Renal cortical epithelial cell (primary cell): ENCODE measurements around the gene P2RY6. TPM values are rescaled to one million over a fixed set of nuclear protein-coding genes. Genes with fewer than 3 reads are reported as not detected.

Experiments used
- DNase-seq: peaks from one replicate; pipeline ENCODE4 v3.0.0-alpha.2; 2011; ENCODE audit warnings: low read depth
- total RNA-seq: library from RNA; depleted of rRNA; stranded (reverse); fragments of >200 nt; gene quantifications from 2 replicates; pipeline ENCODE4 v1.2.3, GENCODE V29; 2014

P2RY6 gene
- total RNA-seq, 1 donor from 2014 or later, result 10.9 TPM

DNA sequence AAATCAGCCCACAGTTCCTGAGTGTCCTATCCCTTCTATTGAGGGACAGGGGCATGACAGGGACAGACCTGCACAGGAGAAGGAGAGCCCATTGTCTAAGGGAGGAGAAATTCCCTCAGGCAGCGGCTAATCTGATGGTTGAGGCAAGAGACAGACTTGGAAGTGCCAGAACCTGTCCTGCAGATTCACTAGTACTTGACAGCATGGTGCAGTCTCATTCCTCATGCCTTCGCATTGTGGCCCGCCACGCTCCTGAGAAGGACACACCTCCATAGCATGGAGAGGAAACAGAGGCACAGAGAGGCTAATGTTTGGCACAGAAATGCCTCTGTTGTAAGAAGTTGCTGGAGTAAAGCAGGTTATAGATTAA lies 3.2 kb downstream of the P2RY6 start:
- no peak for DNase-seq

DNA sequence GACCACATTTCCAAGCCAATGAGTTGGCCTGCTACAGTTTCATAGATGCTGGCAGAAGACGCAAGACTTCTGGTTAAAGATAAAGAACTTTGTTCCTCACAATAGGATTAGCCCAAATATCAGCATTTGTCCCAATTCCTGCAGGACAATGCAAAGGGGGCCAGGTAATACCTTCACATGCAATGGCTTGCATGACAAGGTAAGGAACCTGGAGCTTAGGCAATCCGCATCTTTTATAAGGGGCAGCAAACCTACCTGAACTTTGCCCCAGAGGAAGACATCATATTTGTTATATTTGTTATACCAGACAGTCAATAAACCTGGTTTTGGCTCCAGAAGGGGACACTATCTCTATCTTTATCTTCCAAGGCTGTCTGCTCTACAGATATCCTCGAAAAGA lies 5.3 kb downstream of the P2RY6 start:
- DNase-seq, result no peak

DNA sequence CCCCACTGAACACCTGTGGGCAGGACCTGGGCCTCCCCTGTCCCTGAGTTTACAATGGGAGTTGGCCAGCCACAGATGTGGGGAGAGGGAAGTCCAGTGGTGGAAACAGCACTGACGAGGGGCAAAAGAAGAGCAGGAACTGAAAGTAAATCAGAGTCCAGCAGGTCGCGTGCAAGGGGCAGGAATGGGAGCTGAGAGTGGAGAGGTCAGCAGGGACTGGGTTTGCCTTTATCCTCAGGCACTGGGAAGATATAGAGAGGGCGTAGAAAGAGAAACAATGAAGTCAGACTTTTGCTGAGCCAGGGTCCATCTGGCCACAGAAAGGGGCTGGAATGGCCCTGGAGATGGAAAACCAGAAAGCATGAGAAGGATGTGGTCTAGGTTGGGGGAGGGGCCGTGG lies 8.5 kb downstream of the P2RY6 start:
- DNase-seq, result no peak

DNA sequence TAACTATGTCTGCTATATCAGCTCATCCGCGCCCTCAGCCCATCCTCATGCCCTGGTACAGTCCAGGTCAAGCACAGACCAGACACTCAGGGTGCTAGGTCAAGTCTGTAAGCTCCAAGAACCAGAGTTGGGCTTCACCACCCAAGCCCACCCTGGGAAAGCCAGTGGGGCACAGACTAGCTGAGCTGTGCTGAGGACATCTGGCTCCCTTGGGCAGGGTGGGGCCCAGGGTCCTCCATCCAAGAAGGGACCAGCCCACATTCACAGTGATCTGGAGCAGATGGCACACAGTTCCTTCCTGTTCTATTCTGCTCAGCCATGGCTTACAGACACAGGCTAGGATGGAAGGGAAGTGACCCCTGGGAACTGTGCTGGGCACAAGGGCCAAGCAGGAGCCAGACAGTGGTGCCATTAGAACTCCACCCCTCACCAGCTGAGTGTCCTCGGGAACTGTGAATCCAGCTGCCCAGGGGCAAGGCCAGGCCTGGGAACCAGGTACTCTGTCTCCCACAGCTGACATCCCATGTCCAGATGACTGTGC lies 9.1 kb downstream of the P2RY6 start:
- DNase-seq, result no peak

DNA sequence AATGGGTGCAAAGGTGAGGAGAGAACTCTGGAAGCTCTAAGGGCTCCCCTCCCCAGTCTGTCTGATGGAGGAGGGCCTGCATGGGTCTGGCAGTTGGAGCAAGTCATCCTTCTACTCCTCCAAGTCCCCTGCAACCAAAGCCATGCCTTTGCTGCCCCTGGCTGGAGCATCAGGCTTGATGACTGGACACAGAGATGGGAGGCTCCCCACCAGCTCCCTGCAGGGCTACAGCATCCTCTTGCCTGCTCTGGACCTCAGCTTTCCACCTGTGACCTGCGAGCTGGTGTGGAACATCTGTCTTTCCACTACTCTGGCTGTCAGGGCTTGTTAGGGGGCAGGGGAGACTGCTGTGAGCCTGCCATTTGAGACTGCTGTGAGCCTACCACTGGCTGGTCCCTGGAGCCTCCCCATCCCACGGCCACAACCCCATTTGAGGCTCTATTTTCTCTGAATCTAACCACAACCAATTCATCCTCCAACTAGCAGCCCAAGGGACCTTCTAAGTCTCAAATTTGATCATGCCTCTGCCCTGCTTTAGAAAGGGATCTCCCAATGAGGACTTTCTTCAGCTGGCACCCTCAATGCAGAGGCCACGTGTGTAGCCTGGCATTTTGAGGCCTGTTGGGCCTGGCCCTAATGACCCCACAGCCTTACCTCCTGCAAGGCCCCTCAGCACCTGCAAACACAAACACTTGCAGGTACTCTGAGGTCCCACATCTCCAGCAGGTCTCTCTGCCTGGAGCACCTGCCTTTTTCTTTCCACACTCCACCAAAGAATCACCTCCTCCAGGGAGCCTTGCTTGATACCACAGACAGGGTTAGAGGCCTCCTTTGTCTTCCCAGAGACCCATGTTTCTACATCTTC lies 9.9 kb downstream of the P2RY6 start:
- DNase-seq, result no peak

DNA sequence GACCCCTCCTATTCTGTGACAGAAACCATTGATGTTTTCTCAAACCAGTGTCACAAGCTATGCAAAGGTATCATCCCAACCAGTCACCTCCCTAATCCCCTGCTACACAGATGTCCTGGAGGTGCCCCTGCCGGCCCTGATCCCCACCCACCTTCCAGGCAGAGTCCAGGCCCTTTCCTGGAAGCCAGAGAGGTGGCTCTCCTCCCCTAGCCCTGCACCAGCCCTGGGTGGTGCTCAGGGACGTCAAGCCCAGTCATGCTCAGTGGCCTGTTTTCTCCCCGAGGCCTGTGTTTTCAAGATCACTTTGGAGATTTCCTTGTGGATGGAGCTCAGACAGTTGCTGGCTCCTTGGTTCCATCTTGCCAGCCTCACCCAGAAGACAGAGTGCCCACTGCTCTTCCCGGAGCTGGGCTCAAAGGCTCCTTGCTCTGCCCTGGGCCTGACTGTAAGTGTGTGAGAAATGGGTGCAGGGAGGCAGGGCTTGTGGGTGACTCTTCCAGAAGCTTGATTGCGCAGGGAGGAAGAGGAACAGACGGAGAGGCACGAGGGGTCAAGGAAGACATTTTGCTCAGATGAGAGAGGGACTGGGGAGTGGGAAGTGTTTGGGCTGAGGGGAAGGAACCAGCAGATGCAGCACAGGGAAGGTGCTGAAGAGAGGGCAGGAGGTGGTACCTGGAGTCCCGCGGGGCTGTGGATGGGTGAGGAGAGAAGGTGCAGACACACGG lies 11.3 kb downstream of the P2RY6 start:
- no peak for DNase-seq

DNA sequence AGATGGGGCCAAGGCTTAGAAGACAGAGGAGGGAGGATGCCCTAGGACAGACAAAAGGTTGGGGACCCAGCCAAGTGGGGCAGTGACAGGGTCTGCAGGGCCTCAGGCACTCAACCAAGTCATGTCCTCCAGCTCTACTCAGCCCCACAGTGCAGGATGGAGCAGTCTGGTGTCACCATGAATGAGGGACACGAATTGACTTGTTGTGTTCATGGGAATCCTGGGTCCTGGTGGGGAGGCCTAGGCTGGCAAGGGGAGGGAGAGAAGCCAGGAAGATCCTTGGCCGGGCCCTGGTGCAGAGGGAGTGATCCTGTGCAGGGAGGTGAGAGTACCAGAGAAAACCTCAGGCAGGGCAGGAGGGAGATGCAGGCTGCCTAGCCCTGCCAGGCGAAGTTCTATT lies 12.0 kb downstream of the P2RY6 start:
- no peak for DNase-seq

DNA sequence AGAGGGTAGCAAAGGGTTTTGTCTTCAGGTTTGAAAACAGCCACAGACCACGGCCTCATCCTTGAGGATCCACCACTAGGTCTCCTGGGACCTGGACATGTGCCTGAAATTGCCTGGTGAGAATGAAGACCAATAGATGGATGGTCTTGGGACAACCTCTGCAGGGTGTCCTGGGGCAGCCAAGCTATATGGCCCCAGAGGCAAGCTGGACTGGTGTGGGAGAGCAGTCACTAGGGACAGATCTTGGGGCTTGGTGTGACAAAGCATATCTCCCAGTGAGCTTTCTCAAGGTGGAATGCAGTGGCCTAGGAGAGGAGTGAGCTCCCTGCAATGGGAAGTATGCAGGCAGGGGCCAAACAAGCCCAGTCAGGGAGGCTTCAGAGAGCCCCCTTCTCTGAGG lies 13.6 kb downstream of the P2RY6 start:
- no peak for DNase-seq

DNA sequence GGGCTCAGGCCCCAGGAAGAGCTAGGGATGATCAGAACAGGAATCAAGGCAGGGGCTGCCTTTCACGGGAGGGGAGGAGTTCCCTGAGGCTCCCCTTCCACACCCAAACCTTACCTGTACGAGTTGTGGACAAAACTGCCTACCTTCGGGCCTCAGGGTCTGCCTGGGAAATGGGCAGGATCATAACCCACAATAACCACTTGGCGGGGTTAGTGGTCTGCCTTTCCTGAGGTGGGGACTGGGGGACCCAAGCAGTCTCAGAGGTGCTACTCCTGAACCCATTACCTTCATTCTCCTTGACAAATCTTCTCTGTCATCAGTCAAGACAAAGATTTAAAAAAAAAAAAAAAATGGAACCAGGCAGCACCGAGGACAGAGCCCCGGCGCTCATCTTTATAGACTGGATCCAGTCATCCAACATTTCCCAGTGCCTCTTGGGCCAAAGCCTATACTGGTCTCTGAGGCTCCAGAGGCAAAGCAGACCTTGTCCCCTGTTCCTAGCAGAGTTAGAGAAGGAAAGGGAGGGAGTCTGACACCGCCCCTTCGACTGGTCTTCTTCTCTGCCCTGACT lies 14.2 kb downstream of the P2RY6 start:
- DNase-seq, result no peak

DNA sequence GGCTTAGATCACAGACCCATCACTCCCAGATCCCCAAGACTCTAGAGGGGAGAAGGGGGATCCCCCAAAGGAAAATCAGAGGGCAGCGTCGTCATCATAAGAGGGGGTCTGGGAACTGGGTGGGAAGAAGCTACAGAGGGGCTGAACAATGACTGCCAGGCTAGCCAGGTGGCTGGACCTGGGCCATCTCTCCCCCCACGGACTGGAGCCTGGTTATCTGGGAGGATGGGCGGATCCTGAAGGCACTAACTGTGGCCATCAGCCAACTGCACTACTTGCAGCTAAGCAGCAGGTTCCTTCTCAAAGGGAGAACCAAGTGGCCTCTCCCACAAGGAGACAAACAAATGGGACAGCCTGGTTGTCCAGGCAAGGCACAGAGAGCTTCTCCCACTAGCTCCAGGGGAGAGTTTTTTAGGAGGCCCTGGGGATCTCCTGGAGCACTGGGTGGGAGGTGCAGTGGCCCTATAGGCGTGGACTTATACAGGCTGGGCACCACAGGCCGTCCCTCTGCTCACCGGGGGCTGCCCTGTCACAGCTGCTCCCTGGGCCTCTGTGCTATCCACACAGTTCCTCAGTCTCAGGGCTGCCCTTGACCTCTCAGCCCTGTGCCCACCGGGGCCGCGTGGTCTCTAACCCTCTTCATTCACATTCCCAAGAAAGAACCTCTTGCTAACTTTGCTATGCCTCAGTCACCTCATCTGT lies 15.4 kb downstream of the P2RY6 start:
- DNase-seq, result no peak

DNA sequence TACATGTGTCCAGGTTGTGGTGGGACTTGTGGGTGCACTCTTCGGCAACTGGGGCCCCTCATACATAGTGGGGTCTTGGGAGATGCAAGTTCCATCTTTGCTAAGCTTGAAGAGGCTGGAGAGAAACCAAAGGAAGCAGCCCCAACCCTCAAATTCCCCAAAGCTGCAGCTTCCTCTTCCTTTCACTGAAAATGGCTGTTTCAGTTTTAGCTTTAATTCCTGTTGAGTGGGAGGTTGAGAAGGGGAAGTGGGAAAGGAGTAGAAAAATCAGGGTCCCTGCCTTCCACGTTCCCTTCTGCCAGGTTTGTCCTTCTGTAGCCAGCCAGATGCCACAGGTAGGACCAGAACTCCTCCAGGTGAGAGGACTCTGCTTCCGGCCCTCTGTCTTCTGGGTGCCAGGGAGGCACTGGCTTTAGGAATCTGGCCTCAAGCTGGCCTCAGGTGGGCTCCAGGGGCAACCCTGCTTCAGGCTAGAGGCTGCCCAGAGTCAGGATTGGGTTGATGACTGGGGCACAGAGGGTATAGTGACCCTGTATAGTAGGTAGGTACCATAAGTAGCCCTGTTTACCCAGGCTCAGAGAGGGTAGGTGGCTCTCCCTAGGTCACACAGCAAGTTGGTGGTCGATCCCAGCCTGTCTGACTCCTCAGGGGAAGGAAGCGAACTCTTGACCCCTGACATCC lies 16.2 kb downstream of the P2RY6 start:
- no peak for DNase-seq

DNA sequence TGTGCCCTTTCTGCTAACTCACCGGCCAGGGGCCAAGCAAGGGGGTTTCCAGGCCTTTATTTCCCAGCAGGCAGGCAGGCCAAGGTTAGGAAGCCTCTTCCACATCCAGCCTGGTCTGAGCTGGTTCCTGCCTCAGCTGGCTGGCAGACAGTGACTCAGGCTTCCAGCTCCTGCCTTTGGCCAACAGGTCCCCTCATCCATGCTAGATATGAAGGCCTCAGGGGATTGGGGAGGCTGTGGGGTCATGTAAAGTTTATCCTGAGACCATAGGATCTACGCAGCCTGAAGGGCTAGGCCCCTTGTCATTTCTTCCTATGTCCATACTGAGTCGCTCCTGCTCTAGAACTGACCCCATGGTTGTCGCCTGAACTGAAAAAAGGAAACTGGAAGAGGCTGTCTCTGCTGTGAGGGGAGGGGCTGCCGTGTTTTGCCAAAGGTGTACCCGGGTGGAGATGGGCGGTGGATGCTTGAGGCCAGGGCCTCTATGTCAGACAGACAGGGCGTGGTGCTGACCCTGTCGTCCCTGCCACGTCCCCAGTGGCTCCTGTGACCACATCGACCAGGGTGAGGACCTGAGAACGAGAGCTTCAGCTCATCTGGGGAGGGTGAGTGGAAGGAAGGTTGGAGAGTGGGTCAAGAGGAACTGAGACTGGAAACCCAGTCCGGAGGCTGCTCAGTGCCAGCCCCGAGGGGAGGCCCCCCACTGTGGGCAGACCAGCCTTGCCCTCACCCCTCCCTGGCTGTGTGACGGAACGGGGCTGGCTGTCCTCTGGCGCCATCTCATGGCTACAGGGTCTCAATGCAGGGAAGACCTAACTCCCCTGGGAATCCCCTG lies 17.0 kb downstream of the P2RY6 start:
- DNase-seq, result peak; percentile 94

DNA sequence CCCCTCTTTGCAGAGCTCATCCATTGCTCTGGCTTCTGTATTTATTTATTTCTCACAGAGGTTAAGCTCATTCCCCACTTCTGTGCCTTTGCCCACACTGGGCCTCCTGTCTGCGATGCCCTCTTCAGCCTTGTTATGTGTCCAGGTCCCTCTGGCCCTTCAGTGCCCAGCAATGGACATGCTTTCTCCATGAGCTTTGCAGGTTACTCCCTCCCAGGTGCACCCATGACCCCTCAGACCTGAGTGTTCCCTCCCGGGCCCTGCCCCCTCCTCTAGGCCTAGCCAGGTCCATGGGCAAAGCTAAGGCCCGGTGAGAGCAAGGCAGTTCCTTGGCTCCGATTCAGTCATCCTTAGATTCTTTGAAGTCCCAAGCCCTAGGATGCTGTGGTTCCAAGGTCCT lies 18.4 kb downstream of the P2RY6 start:
- DNase-seq, result no peak

DNA sequence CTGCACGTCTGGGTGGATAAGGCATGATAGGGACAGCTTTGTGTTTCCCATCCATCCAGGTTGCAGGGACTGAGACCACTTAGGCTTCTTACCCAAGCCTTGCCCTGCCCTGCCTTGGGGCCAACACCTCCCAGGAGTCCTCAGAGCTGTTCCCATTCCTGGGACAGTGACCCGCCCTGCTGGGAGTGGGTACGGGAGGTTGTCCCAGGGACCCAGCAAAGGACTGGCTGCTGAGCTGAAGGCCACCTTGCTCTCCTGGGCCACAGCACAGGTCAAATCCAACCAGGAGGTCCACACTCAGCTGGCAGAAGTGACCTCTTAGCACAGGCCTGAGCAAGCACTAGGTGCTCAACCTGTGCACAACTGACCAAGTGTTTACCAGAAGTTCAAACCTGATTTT lies 19.1 kb downstream of the P2RY6 start:
- DNase-seq, result no peak

DNA sequence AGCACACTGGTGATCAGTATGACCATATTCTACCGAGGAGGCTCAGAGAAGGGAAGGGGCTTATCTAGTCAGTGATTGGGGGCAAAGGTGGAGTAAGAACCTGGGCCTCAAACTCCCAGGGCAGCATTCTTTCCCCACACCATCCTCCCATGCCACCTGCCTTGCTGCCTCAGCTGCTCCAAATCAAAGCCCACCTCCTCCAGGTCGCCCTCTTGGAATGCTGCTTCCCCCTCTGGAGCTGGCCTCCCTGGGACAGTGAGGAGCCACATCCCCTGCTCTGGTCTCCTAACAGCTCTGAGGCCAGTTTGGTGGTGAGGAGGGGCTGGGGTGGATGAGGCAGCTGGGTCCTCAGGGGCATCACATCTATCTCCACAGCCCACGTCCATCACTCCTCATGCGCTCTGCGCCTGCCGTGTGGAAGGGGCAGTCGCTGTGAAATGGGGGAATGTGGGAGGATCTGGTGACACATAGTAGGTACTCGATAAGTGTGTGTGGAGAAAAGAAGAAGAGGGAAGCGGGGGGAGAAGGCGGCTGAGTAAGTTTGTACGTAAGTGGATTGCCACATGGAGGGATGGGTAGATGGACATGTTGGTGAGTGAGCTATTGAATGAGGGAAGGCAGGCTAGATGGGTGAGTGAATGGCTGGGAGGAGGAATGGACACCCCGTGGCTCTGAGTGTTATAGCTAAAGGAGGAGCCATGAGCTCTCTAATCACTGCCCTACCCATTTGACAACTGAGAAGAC lies 19.8 kb downstream of the P2RY6 start:
- no peak for DNase-seq

DNA sequence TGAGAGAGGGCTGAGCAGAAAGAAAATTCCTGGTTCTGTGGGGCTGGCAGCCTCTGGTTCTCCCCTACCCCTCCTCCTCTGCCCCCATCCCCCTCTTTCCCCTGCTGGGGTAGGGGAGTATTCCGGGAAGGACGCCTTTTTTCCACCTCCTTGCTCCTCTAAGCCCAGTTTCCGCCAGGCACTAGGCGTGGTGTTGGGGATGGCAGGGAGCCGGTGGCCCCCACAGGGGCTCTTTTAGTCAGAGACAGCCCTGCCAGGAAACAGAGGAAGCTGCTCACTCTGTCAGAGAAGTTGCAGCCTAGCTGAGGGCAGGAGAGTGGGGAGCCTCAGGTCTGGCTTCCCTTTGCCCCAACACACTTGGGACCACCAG lies 20.4 kb downstream of the P2RY6 start:
- DNase-seq, result no peak

DNA sequence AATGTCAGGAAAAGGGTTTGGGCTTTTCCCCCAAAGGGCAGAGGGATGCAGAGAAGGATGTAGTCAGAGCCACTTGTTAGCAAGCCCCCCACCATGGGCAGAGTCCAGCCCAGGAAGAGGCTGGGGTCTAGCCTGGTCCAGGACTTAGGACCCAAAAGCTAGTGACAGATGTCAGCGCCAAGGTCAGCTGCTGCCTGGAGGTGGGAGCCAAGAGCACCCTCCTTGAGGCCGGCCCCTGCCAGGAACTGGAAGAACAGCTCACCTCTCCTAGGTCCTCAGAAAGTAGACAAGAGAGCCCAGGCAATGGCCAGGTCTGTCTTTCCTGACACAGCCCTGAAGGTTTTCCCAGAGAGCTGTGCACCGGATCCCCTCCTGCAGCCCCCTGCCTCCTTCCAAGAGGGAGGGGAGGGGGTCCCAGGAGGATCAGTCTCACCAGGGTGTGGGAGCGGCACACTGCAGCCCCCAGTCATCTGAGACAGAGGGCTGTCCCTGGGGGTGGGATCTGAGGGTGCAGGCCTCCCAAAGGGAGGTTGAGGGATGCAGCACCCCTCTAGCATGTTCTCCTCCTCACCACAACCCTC lies 21.3 kb downstream of the P2RY6 start:
- DNase-seq, result no peak

DNA sequence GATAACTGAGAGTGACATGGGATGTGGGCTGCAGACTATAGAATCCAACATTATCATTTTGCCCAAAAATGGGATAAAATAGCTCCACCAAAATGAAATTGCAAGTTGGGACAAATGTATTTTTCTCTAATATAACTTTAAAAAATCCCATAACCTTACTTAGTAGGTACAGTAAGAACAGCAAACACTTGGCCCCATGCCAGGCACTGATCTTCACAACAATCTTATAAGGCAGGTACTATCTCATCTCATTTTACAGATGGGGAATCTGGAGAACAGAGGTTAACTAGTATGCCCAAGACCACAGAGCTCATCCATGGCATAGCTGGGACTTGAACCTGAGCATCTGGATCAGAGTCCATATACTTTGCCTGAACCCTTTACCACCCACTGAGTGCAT lies 22.5 kb downstream of the P2RY6 start:
- no peak for DNase-seq

DNA sequence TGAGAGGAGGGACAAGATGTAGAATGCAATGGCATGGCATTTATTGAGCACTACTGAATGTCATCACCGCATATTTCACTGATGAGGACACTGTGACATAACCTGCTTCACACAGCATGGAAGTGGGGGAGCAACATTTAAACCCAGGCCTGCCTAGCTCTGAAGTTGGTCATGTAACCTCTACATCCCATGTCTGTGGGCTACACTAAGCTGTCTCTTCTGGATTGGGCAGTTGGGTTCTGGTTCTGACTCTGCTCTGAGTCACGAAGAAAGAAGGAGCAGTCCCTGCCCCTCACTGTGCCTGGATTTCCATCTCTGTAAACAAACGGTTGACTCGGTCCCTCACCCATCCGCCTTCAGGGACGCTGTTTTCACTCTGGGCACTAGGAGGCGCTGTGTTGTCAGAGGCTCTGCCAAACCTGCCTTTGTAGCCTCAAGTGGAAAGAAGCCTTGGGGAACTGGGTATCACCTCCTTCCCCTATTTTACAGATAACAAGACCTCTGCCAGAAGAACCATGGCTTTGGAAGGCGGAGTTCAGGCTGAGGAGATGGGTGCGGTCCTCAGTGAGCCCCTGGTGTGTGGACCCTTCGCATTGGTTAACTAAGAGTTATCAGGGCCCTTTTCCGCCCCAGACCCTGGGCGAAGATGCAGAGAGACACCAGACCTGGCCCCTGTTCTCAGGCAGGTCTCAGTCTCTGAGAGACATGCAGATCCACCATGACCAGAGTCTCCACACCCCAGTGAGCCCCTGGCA lies 23.3 kb downstream of the P2RY6 start:
- DNase-seq, result peak; percentile 55
